ENCODE measurements around the gene NIPSNAP3A. TPM values are rescaled to one million over a fixed set of nuclear protein-coding genes. Genes with fewer than 3 reads are reported as not detected.

Gene NIPSNAP3A
- total and polyA plus RNA-seq, 2 of the 8 experiments (the other 6 are each of a cell fraction or from before 2014, with no cell fraction given), result 9.3 to 9.4 TPM

Other genes starting within 250 kb of the NIPSNAP3A start
- not detected in 2 replicates for gene OR13F1, start 243.4 kb upstream of the NIPSNAP3A start, total RNA-seq (2021; fragmentation: NEBNext Ultra II Directional; extraction: Animal tissue kit (Norgen Biotek cat#: 25700))
- gene OR13F1, start 243.4 kb upstream of the NIPSNAP3A start, polyA plus RNA-seq (2011; rRNA removed), result not detected in 2 replicates
- not detected in 2 replicates for gene OR13C4, start 220.5 kb upstream of the NIPSNAP3A start, total RNA-seq (2021; fragmentation: NEBNext Ultra II Directional; extraction: Animal tissue kit (Norgen Biotek cat#: 25700))
- gene OR13C4, start 220.5 kb upstream of the NIPSNAP3A start, polyA plus RNA-seq (2011; rRNA removed), result not detected in 2 replicates
- not detected in 2 replicates for gene OR13C3, start 210.8 kb upstream of the NIPSNAP3A start, total RNA-seq (2021; fragmentation: NEBNext Ultra II Directional; extraction: Animal tissue kit (Norgen Biotek cat#: 25700))
- 0.06 TPM in 1 of 2 replicates, not detected in the other for gene OR13C3, start 210.8 kb upstream of the NIPSNAP3A start, polyA plus RNA-seq (2011; rRNA removed)
- gene OR13C8, start 178.5 kb upstream of the NIPSNAP3A start, total RNA-seq (2021; fragmentation: NEBNext Ultra II Directional; extraction: Animal tissue kit (Norgen Biotek cat#: 25700)), result not detected in 2 replicates
- not detected in 2 replicates for gene OR13C8, start 178.5 kb upstream of the NIPSNAP3A start, polyA plus RNA-seq (2011; rRNA removed)
- gene OR13C5, start 148.3 kb upstream of the NIPSNAP3A start, total RNA-seq (2021; fragmentation: NEBNext Ultra II Directional; extraction: Animal tissue kit (Norgen Biotek cat#: 25700)), result not detected in 2 replicates
- not detected in 2 replicates for gene OR13C5, start 148.3 kb upstream of the NIPSNAP3A start, polyA plus RNA-seq (2011; rRNA removed)
- gene OR13C2, start 142.1 kb upstream of the NIPSNAP3A start, total RNA-seq (2021; fragmentation: NEBNext Ultra II Directional; extraction: Animal tissue kit (Norgen Biotek cat#: 25700)), result not detected in 2 replicates
- gene OR13C2, start 142.1 kb upstream of the NIPSNAP3A start, polyA plus RNA-seq (2011; rRNA removed), result not detected in 2 replicates
- gene OR13C9, start 129.5 kb upstream of the NIPSNAP3A start, total RNA-seq (2021; fragmentation: NEBNext Ultra II Directional; extraction: Animal tissue kit (Norgen Biotek cat#: 25700)), result not detected in 2 replicates
- gene OR13C9, start 129.5 kb upstream of the NIPSNAP3A start, polyA plus RNA-seq (2011; rRNA removed), result not detected in 2 replicates
- not detected in 2 replicates for gene OR13D1, start 53.2 kb upstream of the NIPSNAP3A start, total RNA-seq (2021; fragmentation: NEBNext Ultra II Directional; extraction: Animal tissue kit (Norgen Biotek cat#: 25700))
- gene OR13D1, start 53.2 kb upstream of the NIPSNAP3A start, polyA plus RNA-seq (2011; rRNA removed), result not detected in 2 replicates
- 0.29 and 0.34 TPM in 2 replicates for gene NIPSNAP3B, start 16.4 kb downstream of the NIPSNAP3A start, total RNA-seq (2021; fragmentation: NEBNext Ultra II Directional; extraction: Animal tissue kit (Norgen Biotek cat#: 25700))
- 0.14 and 0.20 TPM in 2 replicates for gene NIPSNAP3B, start 16.4 kb downstream of the NIPSNAP3A start, polyA plus RNA-seq (2011; rRNA removed)
- gene ABCA1, start 180.5 kb downstream of the NIPSNAP3A start, total RNA-seq (2021; fragmentation: NEBNext Ultra II Directional; extraction: Animal tissue kit (Norgen Biotek cat#: 25700)), result 7.8 and 8.5 TPM in 2 replicates
- 6.9 and 7.3 TPM in 2 replicates for gene ABCA1, start 180.5 kb downstream of the NIPSNAP3A start, polyA plus RNA-seq (2011; rRNA removed)